Vagina (tissue), 2 donors: ENCODE results near the gene ACE2.

ENCODE experiments used
- CTCF ChIP-seq, 3 experiments: fragments of 450-650 bp in 2 of 3; fragments of 200-600 bp in 1 of 3; sonication (generic) in 1 of 3; IDR thresholded peaks; one replicate each; pipeline ENCODE4 v1.5.1; 2017 to 2019; ENCODE audit warnings: antibody characterized with exemption in 3 of 3, mild to moderate bottlenecking in 2 of 3, moderate library complexity in 2 of 3
- POLR2AphosphoS5 ChIP-seq, 2 donors: sonication (generic); formaldehyde crosslinking; IDR thresholded peaks; one replicate each; pipeline ENCODE4 v1.9.0; 2017; ENCODE audit warnings: antibody characterized with exemption in 2 of 2, mild to moderate bottlenecking in 2 of 2, low read depth in 1 of 2; ENCODE audit not compliant: insufficient read depth in 1 of 2

- TF ChIP-seq CTCF (IDR thresholded peaks at IDR 0.05) (no peak), POLR2AphosphoS5 (IDR thresholded peaks at IDR 0.05; ENCODE audit: insufficient read depth in 1 of 2, low read depth in 1 of 2) (no peak)
Observed at GRCh38 chrX:15645266-15645665, 44.5 kb upstream of the ACE2 start.
